Right ventricle myocardium superior (tissue), 1 donor: ENCODE measurements around the gene CSNK2B. TPM values are rescaled to one million over a fixed set of nuclear protein-coding genes. Genes with fewer than 3 reads are reported as not detected.

Experiments used
- ATAC-seq: fragments of 200-7000 bp; cut with Tn5 transposase; one replicate; pipeline ENCODE4 v1.9.1; 2020; ENCODE audit warnings: mild to moderate bottlenecking; ENCODE audit not compliant: poor library complexity
- DNase-seq: peaks from one replicate; pipeline ENCODE4 v3.0.0-alpha.2; 2020
- intact Hi-C: fragments of 100-400 bp; cut with DNase I; formaldehyde crosslinking; loops from one replicate; pipeline ENCODE4 v1.11.2; 2022
- total RNA-seq: library from RNA; stranded (reverse); fragmentation: NEBNext Ultra II Directional; extraction: Animal tissue kit (Norgen Biotek cat#: 25700); gene quantifications from one replicate; pipeline ENCODE4 v1.2.1, GENCODE V29; 2021
- donor health status: DM: no; HTN: yes; CAD: no; lungs with severe emphysema.

Gene CSNK2B
- total RNA-seq, 1 donor from 2014 or later, result 95.1 TPM

- no peak for ATAC-seq
- intact Hi-C loops, result no loop called here
- no peak for DNase-seq
These were observed 31.7 kb upstream of the CSNK2B start for GRCh38 chr6:31634131-31634530.

- intact Hi-C loops, result no loop called here
- DNase-seq (no peak), ATAC-seq (no peak)
These were observed 30.8 kb upstream of the CSNK2B start for GRCh38 chr6:31634969-31635575.

GRCh38 chr6:31636698-31637596, 28.9 kb upstream of the CSNK2B start:
- no peak for ATAC-seq
- DNase-seq, result no peak
- intact Hi-C loops, result no loop called here

GRCh38 chr6:31639043-31639442, 26.8 kb upstream of the CSNK2B start:
- intact Hi-C loops, result no loop called here
- DNase-seq (no peak), ATAC-seq (no peak)

GRCh38 chr6:31639449-31639861, 26.4 kb upstream of the CSNK2B start:
- intact Hi-C loops, result no loop called here
- ATAC-seq, result no peak

GRCh38 chr6:31640612-31641011, 25.3 kb upstream of the CSNK2B start:
- no peak for DNase-seq
- intact Hi-C loops, result no loop called here
- ATAC-seq, result no peak

More at GRCh38 chr6:31639449-31639861, 26.4 kb upstream of the CSNK2B start:
- DNase-seq, result no peak

GRCh38 chr6:31641370-31641769, 24.5 kb upstream of the CSNK2B start:
- intact Hi-C loops, result no loop called here
- no peak for ATAC-seq
- no peak for DNase-seq

- no peak for ATAC-seq
- DNase-seq, result no peak
- intact Hi-C loops, result no loop called here
These were observed 22.9 kb upstream of the CSNK2B start for GRCh38 chr6:31642798-31643570.

- ATAC-seq (no peak), DNase-seq (no peak)
- intact Hi-C loops, result no loop called here
These were observed 21.9 kb upstream of the CSNK2B start for GRCh38 chr6:31643818-31644454.

- ATAC-seq, result no peak
- DNase-seq, result no peak
- intact Hi-C loops, result no loop called here
These were observed 20.6 kb upstream of the CSNK2B start for GRCh38 chr6:31645325-31645724.

GRCh38 chr6:31651602-31652191, 14.2 kb upstream of the CSNK2B start:
- DNase-seq (no peak), ATAC-seq (peak; percentile 71)
- intact Hi-C loops, result no loop called here

- DNase-seq, result peak; percentile 88
- peak; percentile 84 for ATAC-seq
- intact Hi-C loops, result no loop called here
These were observed 12.8 kb upstream of the CSNK2B start for GRCh38 chr6:31652925-31653724.

GRCh38 chr6:31654574-31655348, 11.1 kb upstream of the CSNK2B start:
- ATAC-seq (no peak), DNase-seq (no peak)
- intact Hi-C loops, result no loop called here

GRCh38 chr6:31655349-31656237, 10.3 kb upstream of the CSNK2B start, which contains the start of gene APOM:
TSS of gene APOM (plus strand) at chr6:31655894. CDS start at chr6:31655967, 73 bp downstream.
- ATAC-seq (no peak), DNase-seq (no peak)
- intact Hi-C loops, result no loop called here

GRCh38 chr6:31657406-31658157, 8.3 kb upstream of the CSNK2B start:
- ATAC-seq, result no peak
- intact Hi-C loops, result no loop called here
- no peak for DNase-seq
